ENCODE measurements around the gene RALGAPA1. TPM values are rescaled to one million over a fixed set of nuclear protein-coding genes. Genes with fewer than 3 reads are reported as not detected.
"Not testable (repeated sequence)": the region's sequence is repeated elsewhere in the genome, so short reads cannot be mapped to it uniquely, and the experiment has no call there.

The RALGAPA1 gene
- total RNA-seq (100 to 1,000 TPM; 113 to 482 (median 200) TPM), polyA plus RNA-seq (10 to 100 TPM in 2 of 3 donors, 1 to 10 TPM in 1; 6.0 to 16.8 (median 11.6) TPM)
- long read RNA-seq, donor 1, partial matches to known transcripts = 0 of 1 reads
- long read RNA-seq, donor 1, other reads (novel, unspliced or antisense) = 0 of 1 reads
- long read RNA-seq, donor 2 = 0 reads
- long read RNA-seq, donor 3, partial matches to known transcripts = 6 of 6 reads
- long read RNA-seq, donor 3, other reads (novel, unspliced or antisense) = 0 of 6 reads
- long read RNA-seq, donor 4 = 0 reads
- long read RNA-seq, donor 5 = 0 reads
- long read RNA-seq, donor 6 = 0 reads
- long read RNA-seq, donor 7 = 0 reads
- long read RNA-seq, donor 8, full-length matches to known transcripts = 1 of 1 reads
- long read RNA-seq, donor 8, partial matches to known transcripts = 0 of 1 reads
- long read RNA-seq, donor 8, other reads (novel, unspliced or antisense) = 0 of 1 reads
- long read RNA-seq, donor 9, partial matches to known transcripts = 0 of 1 reads
- long read RNA-seq, donor 9, other reads (novel, unspliced or antisense) = 0 of 1 reads
- long read RNA-seq, donor 10 = 0 reads

DNA sequence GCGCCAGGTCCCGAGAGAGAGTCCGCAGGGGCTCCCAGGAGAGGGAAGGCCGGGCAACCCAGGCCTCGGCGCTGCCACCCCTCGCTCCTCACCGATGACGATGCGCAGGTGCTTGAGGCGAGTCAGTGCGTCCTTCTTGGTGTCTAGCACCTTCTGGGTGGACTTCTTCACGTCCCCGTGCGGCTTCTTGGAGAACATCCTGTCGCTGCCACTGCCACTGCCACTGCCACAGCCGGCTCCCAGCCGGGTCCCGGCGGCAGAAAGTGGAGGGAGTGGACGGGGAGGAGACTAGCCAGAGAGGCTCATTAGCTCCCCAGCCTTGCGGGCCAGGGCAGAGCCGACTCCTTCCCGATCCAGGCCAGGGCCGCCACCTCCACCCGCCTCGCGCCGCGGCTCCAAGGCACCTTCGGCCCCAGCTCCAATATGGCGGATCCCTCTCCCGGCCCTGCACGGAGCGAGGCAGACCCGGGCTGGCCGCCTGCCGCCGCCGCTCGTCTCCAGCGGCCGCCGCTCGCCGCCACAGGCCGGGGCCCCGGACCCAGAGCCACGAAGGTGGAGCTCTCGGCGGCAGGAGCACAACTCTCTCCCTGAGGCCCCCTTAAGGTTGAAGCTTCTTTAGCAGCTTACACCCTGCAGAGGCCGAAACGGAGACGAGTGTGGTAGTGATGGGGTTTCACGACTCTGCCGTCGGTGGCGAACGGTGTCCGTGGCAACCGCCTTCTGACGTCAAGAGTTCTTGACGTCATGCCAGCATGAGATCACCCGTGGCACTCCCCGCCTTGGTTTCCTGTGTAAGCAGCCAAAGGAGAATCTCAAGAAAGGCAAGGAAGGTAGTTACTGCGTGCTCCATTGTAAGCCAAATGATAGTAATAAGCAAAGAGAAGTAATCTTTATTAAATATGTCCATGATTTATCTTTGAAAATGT is at the start of gene RALGAPA1:
TSS of gene RALGAPA1 (minus strand) at position 658 of the 926 bp plus-strand sequence. CDS start at position 198, 460 bp downstream.
- 0 to 1% (median 1%) methylated on average over 29 to 58 of the region's 66 CpGs for WGBS, 5 donors
- H3K9me3 ChIP-seq; H3K27me3 ChIP-seq; intact Hi-C loops (cut with DNase I; ENCODE audit: low total_unique reads); H3K36me3 ChIP-seq: not testable (repeated sequence)
- Histone ChIP-seq H3K27ac (peak within 1 kb of the TSS; percentile 85 to 95 (median 92)), H3K4me1 (peaks cover 16 to 32% (median 25%) of the 10 kb centered on the region in 4 donors), H3K4me3 (peak within 1 kb of the TSS; percentile 63 to 71 (median 68))
- TF ChIP-seq CTCF (IDR thresholded peaks at IDR 0.05) (peak in 3 of 7 experiments; percentile 17 to 65 (median 26)), EP300 (IDR thresholded peaks at IDR 0.05) (peak; percentile 25), POLR2AphosphoS5 (IDR thresholded peaks at IDR 0.05) (peak; percentile 95 to 97 (median 96)), POLR2A (IDR thresholded peaks at IDR 0.05) (peak in 1 of 4 donors; percentile 81)
- DNase-seq = peak; percentile 94 to 99

DNA sequence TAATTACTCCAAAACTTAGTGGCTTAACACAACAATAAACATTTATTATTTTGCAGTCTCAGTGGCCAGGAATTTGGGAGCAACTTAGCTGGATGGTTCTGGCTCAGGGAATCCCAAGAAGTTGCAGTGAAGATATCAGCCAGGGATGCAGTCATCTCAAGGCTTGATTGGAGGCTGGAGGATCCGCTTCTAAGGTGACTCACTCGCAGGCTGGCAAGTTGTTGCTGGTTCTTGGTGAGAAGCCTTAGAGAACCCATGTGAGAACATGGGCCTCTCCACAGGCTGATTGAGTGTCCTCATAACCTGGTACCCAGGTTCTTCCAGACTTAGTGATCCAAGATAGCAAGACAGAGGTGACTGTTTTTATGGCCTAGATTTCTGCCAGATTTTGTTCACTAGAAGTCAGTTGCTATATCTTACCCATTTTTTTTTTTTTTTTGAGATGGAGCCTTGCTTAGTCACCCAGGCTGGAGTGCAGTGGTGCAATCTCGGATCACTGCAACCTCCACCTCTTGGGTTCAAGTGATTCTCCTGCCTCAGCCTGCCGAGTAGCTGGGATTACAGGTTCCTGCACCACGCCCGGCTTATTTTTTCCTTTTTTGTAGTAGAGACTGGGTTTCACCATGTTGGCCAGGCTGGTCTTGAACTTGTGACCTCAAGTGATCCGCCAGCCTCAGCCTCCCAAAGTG is 49.6 kb upstream of the RALGAPA1 start:
- Histone ChIP-seq H3K9me3 (no peaks in the 10 kb centered on the region), H3K4me1 (no peaks in the 10 kb centered on the region), H3K36me3 (peaks cover 10 to 39% (median 31%) of the 10 kb centered on the region in 4 donors), H3K4me3 (no peak overlapping the region), H3K27ac (no peak overlapping the region), H3K27me3 (no peaks in the 10 kb centered on the region)
- TF ChIP-seq CTCF (IDR thresholded peaks at IDR 0.05) (no peak), EP300 (IDR thresholded peaks at IDR 0.05) (no peak), POLR2A (IDR thresholded peaks at IDR 0.05) (no peak), POLR2AphosphoS5 (IDR thresholded peaks at IDR 0.05) (no peak)
- WGBS, 5 donors = 91 to 98% (median 94%) methylated on average over 7 of the region's 7 CpGs
- DNase-seq = no peak
- intact Hi-C loops (cut with DNase I; ENCODE audit: low total_unique reads) = no loop called here

DNA sequence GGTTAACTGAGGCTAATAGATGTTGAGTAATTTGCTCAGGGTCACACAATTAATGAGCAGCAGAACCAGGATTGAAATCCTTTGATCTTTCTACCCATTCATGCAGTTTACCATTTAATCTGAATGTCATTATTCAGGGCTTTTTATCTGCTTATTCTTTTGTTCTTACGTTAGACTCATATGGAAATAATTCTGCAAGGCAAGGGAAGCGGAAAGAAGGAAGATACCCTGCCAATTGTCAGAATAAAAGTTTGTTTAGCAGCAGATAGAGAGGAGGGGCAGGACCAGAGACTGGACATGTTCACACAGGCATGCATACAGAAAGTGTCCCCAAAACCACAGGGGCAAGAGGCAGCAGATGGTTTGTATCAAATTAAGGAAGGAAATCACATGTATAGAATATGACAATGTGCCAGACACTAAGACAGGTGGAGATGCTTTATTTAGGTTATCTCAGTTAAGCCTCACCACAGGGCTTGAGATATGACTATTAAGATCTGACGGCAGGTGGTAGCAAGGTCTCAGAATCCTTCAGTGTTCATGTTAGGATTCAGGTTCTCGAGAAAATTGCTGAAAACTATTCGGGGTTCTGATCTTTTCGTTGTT is 46.9 kb upstream of the RALGAPA1 start:
- Histone ChIP-seq H3K27me3 (no peaks in the 10 kb centered on the region), H3K27ac (no peak overlapping the region), H3K36me3 (peaks cover 0 to 35% (median 26%) of the 10 kb centered on the region in 4 donors), H3K4me1 (no peaks in the 10 kb centered on the region), H3K9me3 (peaks cover 0 to 8% (median 0%) of the 10 kb centered on the region in 4 donors), H3K4me3 (no peak overlapping the region)
- TF ChIP-seq CTCF (IDR thresholded peaks at IDR 0.05) (no peak), POLR2A (IDR thresholded peaks at IDR 0.05) (no peak), POLR2AphosphoS5 (IDR thresholded peaks at IDR 0.05) (no peak), EP300 (IDR thresholded peaks at IDR 0.05) (no peak)
- DNase-seq = no peak
- intact Hi-C loops (cut with DNase I; ENCODE audit: low total_unique reads) = no loop called here
- WGBS, 5 donors = 64 to 78% (median 74%) methylated on average over 6 of the region's 6 CpGs

All from stomach (tissue), 19 donors.